ENCODE measurements around the gene FGF22.
A peak's percentile ranks its signal among the peaks of the same experiment; 100 is the strongest.
"Not testable (repeated sequence)": the region's sequence is repeated elsewhere in the genome, so short reads cannot be mapped to it uniquely, and the experiment has no call there.

FGF22 gene

GRCh38 chr19:661427-662196 lies 21.9 kb downstream of the FGF22 start:
- DNase-seq, result no peak

GRCh38 chr19:662207-662961 lies 22.7 kb downstream of the FGF22 start:
- peak; percentile 27 for DNase-seq

GRCh38 chr19:662962-663681 lies 23.4 kb downstream of the FGF22 start, which contains the start of gene RNF126:
Gene RNF126, minus strand, starts transcription at chr19:663214. Its CDS starts 93 bp downstream, at chr19:663121.
- peak; percentile 91 for DNase-seq

GRCh38 chr19:663682-664117 lies 24.0 kb downstream of the FGF22 start:
- no peak for DNase-seq

- DNase-seq, result peak; percentile 76
Measured at GRCh38 chr19:664913-665443, 25.3 kb downstream of the FGF22 start.

GRCh38 chr19:666985-667573 lies 27.4 kb downstream of the FGF22 start:
- not testable (repeated sequence) for DNase-seq

GRCh38 chr19:668675-669434 lies 29.2 kb downstream of the FGF22 start:
- DNase-seq, result peak; percentile 16

GRCh38 chr19:670609-671075 lies 31.0 kb downstream of the FGF22 start:
- no peak for DNase-seq

GRCh38 chr19:674282-675151 lies 34.8 kb downstream of the FGF22 start:
- DNase-seq, result no peak

- DNase-seq, result no peak
Measured at GRCh38 chr19:676007-676338, 36.3 kb downstream of the FGF22 start.

GRCh38 chr19:676339-677105 lies 36.8 kb downstream of the FGF22 start, which contains the start of gene FSTL3:
Gene FSTL3, plus strand, starts transcription at chr19:676392. Its CDS starts 32 bp downstream, at chr19:676424.
- DNase-seq, result peak; percentile 9

GRCh38 chr19:677201-677600 lies 37.5 kb downstream of the FGF22 start:
- DNase-seq, result peak; percentile 89

GRCh38 chr19:677601-678436 lies 38.1 kb downstream of the FGF22 start:
- peak; percentile 45 for DNase-seq

GRCh38 chr19:678791-679388 lies 39.2 kb downstream of the FGF22 start:
- DNase-seq, result peak; percentile 9

GRCh38 chr19:679418-680286 lies 40.0 kb downstream of the FGF22 start:
- DNase-seq, result peak; percentile 75

GRCh38 chr19:680287-681028 lies 40.8 kb downstream of the FGF22 start:
- peak; percentile 98 for DNase-seq
